Limb (tissue), 2 donors: Measurements from ENCODE around the gene KRTAP5-2.
"Not testable (repeated sequence)": the region's sequence is repeated elsewhere in the genome, so short reads cannot be mapped to it uniquely, and the experiment has no call there.

Experiments
- DNase-seq, 2 donors: peaks; one replicate each; pipeline ENCODE4 v3.0.0-alpha.2; 2016; ENCODE audit errors: extremely low spot score in 2 of 2

Gene KRTAP5-2, protein sequence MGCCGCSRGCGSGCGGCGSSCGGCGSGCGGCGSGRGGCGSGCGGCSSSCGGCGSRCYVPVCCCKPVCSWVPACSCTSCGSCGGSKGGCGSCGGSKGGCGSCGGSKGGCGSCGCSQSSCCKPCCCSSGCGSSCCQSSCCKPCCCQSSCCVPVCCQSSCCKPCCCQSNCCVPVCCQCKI

GRCh38 chr11:1597994-1598380 is at the start of gene KRTAP5-2:
KRTAP5-2 (minus strand) TSS chr11:1598294; CDS start chr11:1598250, 44 bp downstream.
- no peak for DNase-seq

DNA sequence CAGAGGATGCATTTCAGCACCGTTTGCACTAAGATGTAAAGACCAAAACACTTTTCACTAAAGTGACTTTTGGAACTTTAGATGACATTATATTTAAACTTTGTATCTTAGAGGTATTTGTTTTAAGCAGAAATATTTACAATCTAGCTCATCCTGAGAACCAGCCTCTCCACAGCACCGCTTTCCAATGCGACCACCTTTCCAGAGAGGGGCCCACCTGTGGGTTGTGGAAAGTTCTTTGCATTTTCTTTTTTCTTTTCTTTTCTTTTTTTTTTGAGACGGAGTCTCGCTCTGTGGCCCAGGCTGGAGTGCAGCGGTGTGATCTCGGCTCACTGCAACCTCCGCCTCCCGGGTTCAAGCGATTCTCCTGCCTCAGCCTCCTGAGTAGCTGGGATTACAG is 48.4 kb upstream of the KRTAP5-2 start:
- DNase-seq: not testable (repeated sequence)

- no peak for DNase-seq
Measured at GRCh38 chr11:1645357-1645821, 47.3 kb upstream of the KRTAP5-2 start.

- DNase-seq: no peak
Measured at GRCh38 chr11:1644601-1645356, 46.7 kb upstream of the KRTAP5-2 start.

DNA sequence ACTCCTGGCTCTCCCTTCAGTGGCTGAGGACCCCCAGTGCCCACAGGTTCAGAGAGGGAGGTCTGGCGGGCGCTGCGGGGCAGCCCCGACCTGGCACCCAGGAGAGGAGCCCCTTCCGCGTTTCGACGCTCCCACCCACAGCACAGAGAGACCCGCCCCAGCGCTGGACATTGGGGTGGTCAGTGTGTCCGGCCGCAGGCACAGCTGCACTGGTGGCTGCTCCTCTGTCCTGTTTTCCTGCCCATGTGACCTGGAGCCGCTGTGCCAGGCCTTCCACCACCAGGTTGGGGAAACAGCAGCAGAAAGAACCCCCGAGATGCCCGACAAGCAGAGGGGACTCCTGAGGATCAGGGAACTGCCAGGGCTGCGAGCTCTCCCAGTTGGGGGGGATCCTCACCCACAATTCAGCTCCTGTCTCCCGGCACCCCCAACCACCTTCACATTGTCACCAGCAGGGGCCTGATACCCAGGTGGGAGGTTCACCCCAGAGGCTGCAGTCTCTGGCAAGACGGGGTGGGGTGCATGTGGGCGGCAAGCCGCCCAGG is 45.1 kb upstream of the KRTAP5-2 start:
- no peak for DNase-seq

- peak in 1 of 2 donors; percentile 28 for DNase-seq
Measured at GRCh38 chr11:1642288-1643145, 44.4 kb upstream of the KRTAP5-2 start.

- no peak for DNase-seq
Measured at GRCh38 chr11:1641096-1641495, 43.0 kb upstream of the KRTAP5-2 start.

GRCh38 chr11:1640076-1640946 is 42.2 kb upstream of the KRTAP5-2 start:
- DNase-seq: peak; percentile 6 to 65

GRCh38 chr11:1639666-1640065 is 41.6 kb upstream of the KRTAP5-2 start:
- DNase-seq: no peak

GRCh38 chr11:1639102-1639620 is 41.1 kb upstream of the KRTAP5-2 start:
- DNase-seq: no peak

GRCh38 chr11:1638344-1638743 is 40.2 kb upstream of the KRTAP5-2 start:
- DNase-seq: no peak

- DNase-seq: no peak
Measured at GRCh38 chr11:1637628-1638027, 39.5 kb upstream of the KRTAP5-2 start.

DNA sequence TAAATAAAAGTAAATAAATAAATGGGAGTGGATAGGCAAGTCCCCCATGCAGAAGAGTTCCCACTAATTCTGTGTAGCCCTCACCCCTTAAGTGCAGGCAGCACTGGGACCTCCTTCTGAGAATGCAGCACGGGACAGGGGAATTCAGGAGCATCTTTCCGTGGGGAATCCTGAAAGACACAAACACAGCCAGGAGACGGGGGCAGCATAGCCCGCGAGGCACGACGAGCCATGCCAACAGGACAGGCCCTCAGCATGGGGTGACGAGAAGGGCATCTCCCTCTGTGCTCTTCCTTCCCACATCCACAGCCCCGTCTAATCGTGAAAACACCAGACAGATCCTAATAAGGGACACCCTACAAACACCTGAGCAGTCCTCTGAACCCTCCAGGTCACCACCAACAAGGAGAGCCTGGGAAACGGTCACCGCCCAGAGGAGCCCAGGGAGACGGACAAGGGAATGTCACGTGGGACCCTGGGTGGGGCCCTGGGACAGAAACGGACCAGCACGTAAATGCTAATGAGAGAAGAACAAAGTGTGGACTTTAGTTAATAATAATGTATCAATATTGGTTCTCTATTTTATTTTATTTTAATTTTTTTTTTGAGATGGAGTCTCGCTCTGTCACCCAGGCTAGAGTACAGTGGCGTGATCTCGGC is 38.3 kb upstream of the KRTAP5-2 start:
- no peak for DNase-seq

- no peak for DNase-seq
Measured at GRCh38 chr11:1633864-1634263, 35.8 kb upstream of the KRTAP5-2 start.

- DNase-seq: no peak
Measured at GRCh38 chr11:1632053-1632714, 34.1 kb upstream of the KRTAP5-2 start.

DNA sequence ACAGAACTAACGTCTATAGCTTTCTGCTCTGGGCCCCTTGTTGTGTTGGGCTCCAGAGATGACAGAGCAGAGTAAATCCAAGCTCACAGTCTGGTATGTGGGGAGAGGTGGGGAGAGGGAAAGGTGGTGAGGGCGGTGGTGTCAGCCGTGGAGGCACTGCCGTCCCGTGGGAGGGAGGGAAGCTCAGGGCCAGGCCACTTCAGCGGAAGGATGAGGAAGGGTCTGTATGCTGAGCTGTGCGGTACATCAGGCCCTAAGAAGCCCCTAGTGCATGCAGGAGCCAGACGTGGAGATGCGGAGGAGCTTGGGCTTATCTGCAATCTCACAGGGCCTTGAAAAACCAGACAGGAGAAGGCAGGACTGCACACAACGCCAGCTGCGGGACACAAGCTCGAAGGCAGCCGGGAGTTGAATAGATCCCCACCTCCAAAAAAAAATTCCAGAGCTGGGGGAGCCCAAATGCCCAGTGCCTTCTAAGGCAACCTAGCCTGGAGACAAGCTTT is 33.0 kb upstream of the KRTAP5-2 start:
- no peak for DNase-seq

- DNase-seq: no peak
Measured at GRCh38 chr11:1630271-1630670, 32.2 kb upstream of the KRTAP5-2 start.

DNA sequence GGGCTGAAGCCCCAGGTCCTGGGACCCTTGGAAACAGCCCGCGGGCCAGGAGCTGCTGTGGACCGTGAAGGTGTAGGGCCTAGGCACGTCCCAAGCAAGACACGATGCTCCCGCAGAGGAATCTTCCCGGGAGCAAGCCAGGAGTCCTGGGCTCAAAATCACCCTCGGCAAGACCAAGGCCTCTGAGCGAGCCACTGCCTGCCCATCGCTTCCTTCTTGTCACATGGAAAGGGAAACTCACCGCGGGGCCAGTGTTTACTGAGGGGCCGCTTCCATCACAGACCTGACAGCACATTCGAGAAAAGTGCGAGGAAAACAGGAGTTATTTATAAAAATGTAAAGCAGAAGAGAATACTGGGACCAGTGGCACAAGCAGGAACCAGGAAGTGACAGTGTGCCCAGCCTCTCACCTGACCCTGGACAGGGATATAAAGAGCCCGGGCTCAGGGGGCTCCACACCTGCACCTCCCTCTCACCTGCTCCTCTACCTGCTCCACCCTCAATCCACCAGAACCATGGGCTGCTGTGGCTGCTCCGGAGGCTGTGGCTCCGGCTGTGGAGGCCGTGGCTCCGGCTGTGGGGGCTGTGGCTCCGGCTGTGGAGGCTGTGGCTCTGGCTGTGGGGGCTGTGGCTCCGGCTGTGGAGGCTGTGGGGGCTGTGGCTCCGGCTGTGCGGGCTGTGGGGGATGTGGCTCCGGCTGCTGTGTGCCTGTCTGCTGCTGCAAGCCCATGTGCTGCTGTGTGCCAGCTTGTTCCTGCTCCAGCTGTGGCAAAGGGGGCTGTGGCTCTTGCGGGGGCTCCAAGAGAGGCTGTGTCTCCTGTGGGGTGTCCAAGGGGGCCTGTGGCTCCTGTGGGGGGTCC is 31.5 kb upstream of the KRTAP5-2 start, which contains the start of gene KRTAP5-5:
TSS of gene KRTAP5-5 (plus strand) at position 450 of the 860 bp plus-strand sequence. CDS start at position 516, 66 bp downstream.
- no peak for DNase-seq
